Tibial nerve (tissue), 4 donors: ENCODE results near the gene UPK1A.

Experiments
- EP300 ChIP-seq, 2 donors: sonication (generic); formaldehyde crosslinking; IDR thresholded peaks; one replicate each; pipeline ENCODE4 v1.6.1; 2017; ENCODE audit warnings: antibody characterized with exemption in 2 of 2, mild to moderate bottlenecking in 1 of 2
- POLR2A ChIP-seq, 2 donors: fragments of 450-650 bp; IDR thresholded peaks; one replicate each; pipeline ENCODE4 v1.6.1; 2017; ENCODE audit warnings: antibody characterized with exemption in 2 of 2, mild to moderate bottlenecking in 2 of 2, moderate library complexity in 2 of 2
- TF ChIP-seq, protein P1 (sequence below), 5 experiments: fragments of 200-600 bp in 3 of 5; fragments of 450-650 bp in 2 of 5; sonication (generic) in 3 of 5; IDR thresholded peaks; one replicate each; pipeline ENCODE4 v1.5.1; 2016 to 2019; ENCODE audit warnings: antibody characterized with exemption in 5 of 5, mild to moderate bottlenecking in 3 of 5, moderate library complexity in 2 of 5

DNA sequence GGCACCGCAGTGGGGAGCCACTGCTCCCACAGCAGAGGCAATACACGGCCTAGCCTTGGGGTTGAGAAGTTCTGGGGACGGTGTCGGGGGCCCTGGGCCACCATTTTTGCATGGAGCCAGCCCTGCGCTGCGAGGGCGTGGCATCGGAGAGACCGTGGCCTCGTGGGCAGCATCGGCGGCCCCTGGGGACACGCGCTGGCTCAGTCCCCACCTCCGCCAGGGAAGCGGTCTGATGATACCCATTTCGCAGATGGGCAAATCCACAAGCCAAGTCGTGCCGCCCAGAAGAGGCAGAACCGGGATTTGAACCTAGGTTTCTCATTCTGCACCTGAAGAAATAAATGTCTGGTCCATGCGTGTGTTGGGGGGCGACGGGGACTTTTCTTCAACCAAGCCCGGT lies 1.2 kb upstream of the UPK1A start:
- TF ChIP-seq, protein P1, sequence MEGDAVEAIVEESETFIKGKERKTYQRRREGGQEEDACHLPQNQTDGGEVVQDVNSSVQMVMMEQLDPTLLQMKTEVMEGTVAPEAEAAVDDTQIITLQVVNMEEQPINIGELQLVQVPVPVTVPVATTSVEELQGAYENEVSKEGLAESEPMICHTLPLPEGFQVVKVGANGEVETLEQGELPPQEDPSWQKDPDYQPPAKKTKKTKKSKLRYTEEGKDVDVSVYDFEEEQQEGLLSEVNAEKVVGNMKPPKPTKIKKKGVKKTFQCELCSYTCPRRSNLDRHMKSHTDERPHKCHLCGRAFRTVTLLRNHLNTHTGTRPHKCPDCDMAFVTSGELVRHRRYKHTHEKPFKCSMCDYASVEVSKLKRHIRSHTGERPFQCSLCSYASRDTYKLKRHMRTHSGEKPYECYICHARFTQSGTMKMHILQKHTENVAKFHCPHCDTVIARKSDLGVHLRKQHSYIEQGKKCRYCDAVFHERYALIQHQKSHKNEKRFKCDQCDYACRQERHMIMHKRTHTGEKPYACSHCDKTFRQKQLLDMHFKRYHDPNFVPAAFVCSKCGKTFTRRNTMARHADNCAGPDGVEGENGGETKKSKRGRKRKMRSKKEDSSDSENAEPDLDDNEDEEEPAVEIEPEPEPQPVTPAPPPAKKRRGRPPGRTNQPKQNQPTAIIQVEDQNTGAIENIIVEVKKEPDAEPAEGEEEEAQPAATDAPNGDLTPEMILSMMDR (IDR thresholded peaks at IDR 0.05) = no peak
- TF ChIP-seq POLR2A (IDR thresholded peaks at IDR 0.05) = no peak
- no peak for TF ChIP-seq EP300 (IDR thresholded peaks at IDR 0.05)
